Progenitor cell of endocrine pancreas (in vitro differentiated cells): ENCODE results near the gene USP22. TPM values are rescaled to one million over a fixed set of nuclear protein-coding genes. Genes with fewer than 3 reads are reported as not detected.

ENCODE experiments used
- DNase-seq: peaks from one replicate; pipeline ENCODE4 v3.0.0; 2021; ENCODE audit warnings: low spot score; ENCODE audit not compliant: unreplicated experiment
- H3K27ac Mint-ChIP-seq: 2 replicates; pipeline ENCODE4 v1.8.0; 2021; ENCODE audit warnings: mild to moderate bottlenecking, moderate library complexity, mixed read lengths
- H3K27me3 Mint-ChIP-seq: 2 replicates; pipeline ENCODE4 v1.8.0; 2021; ENCODE audit warnings: mixed read lengths
- H3K36me3 Mint-ChIP-seq: 2 replicates; pipeline ENCODE4 v1.8.0; 2022; ENCODE audit warnings: mixed read lengths; ENCODE audit not compliant: insufficient read depth
- H3K4me1 Mint-ChIP-seq: 2 replicates; pipeline ENCODE4 v1.8.0; 2021; ENCODE audit warnings: low read depth, mixed read lengths
- H3K4me3 Mint-ChIP-seq: 2 replicates; pipeline ENCODE4 v1.8.0; 2021; ENCODE audit warnings: low read depth, mild to moderate bottlenecking, moderate library complexity, mixed read lengths
- H3K9me3 Mint-ChIP-seq: 2 replicates; pipeline ENCODE4 v1.8.0; 2021; ENCODE audit warnings: low read depth, mixed read lengths
- total RNA-seq: library from RNA; stranded (reverse); gene quantifications from 2 replicates; pipeline ENCODE4 v1.2.1, GENCODE V29; 2021
- TF ChIP-seq, protein P1 (sequence below): fragments of 200-600 bp; sonication (generic); IDR thresholded peaks from one replicate; pipeline ENCODE4 v1.5.0; 2021; ENCODE audit warnings: antibody characterized with exemption, mild to moderate bottlenecking; ENCODE audit not compliant: unreplicated experiment

USP22 gene
- total RNA-seq, 1 donor from 2014 or later: 368 TPM

- no peak overlapping the region for H3K4me3 Mint-ChIP-seq
- peaks cover 54% of the 10 kb centered on the region for H3K36me3 Mint-ChIP-seq
- no peaks in the 10 kb centered on the region for H3K27me3 Mint-ChIP-seq
- DNase-seq: no peak
- TF ChIP-seq, protein P1, sequence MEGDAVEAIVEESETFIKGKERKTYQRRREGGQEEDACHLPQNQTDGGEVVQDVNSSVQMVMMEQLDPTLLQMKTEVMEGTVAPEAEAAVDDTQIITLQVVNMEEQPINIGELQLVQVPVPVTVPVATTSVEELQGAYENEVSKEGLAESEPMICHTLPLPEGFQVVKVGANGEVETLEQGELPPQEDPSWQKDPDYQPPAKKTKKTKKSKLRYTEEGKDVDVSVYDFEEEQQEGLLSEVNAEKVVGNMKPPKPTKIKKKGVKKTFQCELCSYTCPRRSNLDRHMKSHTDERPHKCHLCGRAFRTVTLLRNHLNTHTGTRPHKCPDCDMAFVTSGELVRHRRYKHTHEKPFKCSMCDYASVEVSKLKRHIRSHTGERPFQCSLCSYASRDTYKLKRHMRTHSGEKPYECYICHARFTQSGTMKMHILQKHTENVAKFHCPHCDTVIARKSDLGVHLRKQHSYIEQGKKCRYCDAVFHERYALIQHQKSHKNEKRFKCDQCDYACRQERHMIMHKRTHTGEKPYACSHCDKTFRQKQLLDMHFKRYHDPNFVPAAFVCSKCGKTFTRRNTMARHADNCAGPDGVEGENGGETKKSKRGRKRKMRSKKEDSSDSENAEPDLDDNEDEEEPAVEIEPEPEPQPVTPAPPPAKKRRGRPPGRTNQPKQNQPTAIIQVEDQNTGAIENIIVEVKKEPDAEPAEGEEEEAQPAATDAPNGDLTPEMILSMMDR: no peak
- no peaks in the 10 kb centered on the region for H3K9me3 Mint-ChIP-seq
- H3K4me1 Mint-ChIP-seq: peaks cover 6% of the 10 kb centered on the region
- peak overlapping the region; percentile 93 for H3K27ac Mint-ChIP-seq
Measured at GRCh38 chr17:21015564-21015963, 27.2 kb downstream of the USP22 start.

- peak overlapping the region; percentile 16 for H3K27ac Mint-ChIP-seq
- TF ChIP-seq, protein P1: no peak
Measured at GRCh38 chr17:21014498-21014897, 28.3 kb downstream of the USP22 start.

GRCh38 chr17:21013983-21014382, 28.8 kb downstream of the USP22 start:
- no peak overlapping the region for H3K4me3 Mint-ChIP-seq
- H3K27me3 Mint-ChIP-seq: no peaks in the 10 kb centered on the region
- TF ChIP-seq, protein P1: no peak
- no peak overlapping the region for H3K27ac Mint-ChIP-seq
- H3K4me1 Mint-ChIP-seq: peaks cover 3% of the 10 kb centered on the region
- no peak for DNase-seq
- no peaks in the 10 kb centered on the region for H3K9me3 Mint-ChIP-seq
- peaks cover 49% of the 10 kb centered on the region for H3K36me3 Mint-ChIP-seq

More at GRCh38 chr17:21014498-21014897, 28.3 kb downstream of the USP22 start:
- no peak for DNase-seq
- H3K36me3 Mint-ChIP-seq: peaks cover 51% of the 10 kb centered on the region
- H3K4me1 Mint-ChIP-seq: peaks cover 3% of the 10 kb centered on the region
- H3K9me3 Mint-ChIP-seq: no peaks in the 10 kb centered on the region
- no peaks in the 10 kb centered on the region for H3K27me3 Mint-ChIP-seq
- no peak overlapping the region for H3K4me3 Mint-ChIP-seq

DNA sequence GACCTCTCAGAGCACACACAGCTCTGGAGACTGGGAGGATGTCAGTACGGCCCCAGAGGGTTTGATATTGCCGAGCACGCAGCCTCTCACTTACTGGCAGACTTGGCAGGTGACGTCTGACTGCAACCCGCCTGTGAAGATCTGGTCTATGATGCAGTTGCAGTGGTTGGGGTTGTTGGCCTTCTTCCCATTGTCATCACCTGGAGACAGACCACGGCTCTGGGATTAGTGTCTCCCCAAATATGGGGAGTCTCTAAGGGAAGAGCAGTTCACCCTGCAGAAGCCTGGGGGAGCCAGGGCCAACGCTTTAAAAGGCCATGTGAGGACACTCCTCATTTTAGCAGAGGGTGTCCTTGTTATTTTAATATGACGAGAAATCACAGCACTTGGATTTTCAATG, 30.1 kb downstream of the USP22 start:
- Mint-ChIP-seq H3K4me3 (no peak overlapping the region), H3K9me3 (no peaks in the 10 kb centered on the region), H3K27ac (peak overlapping the region; percentile 66), H3K27me3 (no peaks in the 10 kb centered on the region), H3K36me3 (peaks cover 47% of the 10 kb centered on the region), H3K4me1 (no peaks in the 10 kb centered on the region)
- TF ChIP-seq, protein P1: no peak
- no peak for DNase-seq

DNA sequence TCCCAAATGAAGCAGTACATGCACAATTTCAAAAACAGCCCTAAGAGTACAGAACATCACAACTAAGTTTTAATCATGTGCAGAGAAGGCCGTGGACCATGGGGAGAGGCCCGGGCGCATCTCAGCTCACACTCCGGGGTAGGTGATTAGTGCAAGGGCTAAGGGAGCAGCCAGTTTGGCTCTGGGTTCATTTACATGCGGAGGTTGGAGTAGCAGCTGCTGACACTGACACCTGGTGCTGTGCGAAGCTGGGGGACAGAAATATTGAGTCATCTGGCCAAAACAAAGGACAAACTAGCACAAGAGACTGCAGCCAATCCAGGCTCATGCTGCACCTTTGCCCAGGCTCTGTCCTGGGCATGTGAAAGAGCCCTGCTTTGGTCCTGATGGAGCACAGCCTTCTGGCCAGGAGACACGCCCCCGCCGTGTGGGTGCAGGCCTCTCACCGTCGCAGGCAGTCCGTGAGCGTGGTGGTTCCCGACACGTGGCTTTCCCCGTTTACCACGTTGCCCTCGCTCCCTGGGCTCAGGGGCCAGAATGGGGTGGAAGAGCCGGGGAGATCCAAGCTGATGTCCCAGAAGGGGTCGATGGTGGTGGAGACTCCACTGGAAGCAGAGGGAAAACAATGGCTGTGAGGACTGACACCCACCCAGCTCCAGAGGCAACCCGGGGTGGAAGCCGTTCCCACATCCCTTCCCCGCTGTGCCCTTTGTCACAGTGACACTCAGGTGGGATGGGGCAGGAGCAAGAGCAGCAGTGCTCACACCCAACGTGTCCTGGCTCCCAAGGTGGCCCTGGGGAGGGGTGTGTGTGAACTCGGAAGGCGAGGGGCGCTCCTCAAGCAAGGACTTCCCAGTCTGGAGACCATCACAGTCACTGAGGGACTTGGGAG, 31.9 kb downstream of the USP22 start:
- H3K27me3 Mint-ChIP-seq: no peaks in the 10 kb centered on the region
- DNase-seq: no peak
- H3K4me1 Mint-ChIP-seq: no peaks in the 10 kb centered on the region
- TF ChIP-seq, protein P1: no peak
- H3K4me3 Mint-ChIP-seq: no peak overlapping the region
- H3K27ac Mint-ChIP-seq: no peak overlapping the region
- no peaks in the 10 kb centered on the region for H3K9me3 Mint-ChIP-seq
- peaks cover 44% of the 10 kb centered on the region for H3K36me3 Mint-ChIP-seq
